HT-29 (cell line): Measurements from ENCODE around the gene SFRP4. TPM values are rescaled to one million over a fixed set of nuclear protein-coding genes. Genes with fewer than 3 reads are reported as not detected.

ENCODE experiments used
- DNase-seq: peaks from one replicate; pipeline ENCODE4 v3.0.0-alpha.2; 2015; ENCODE audit warnings: low spot score
- total RNA-seq: library from RNA; depleted of rRNA; stranded (reverse); fragments of >200 nt; shearing (Covaris generic); gene quantifications from 2 replicates; pipeline ENCODE4 v1.2.3, GENCODE V29; 2014

SFRP4 gene
- total RNA-seq, 1 experiment from 2014 or later, result not detected

- no peak for DNase-seq
Measured at GRCh38 chr7:37925620-37926019, 9.0 kb upstream of the SFRP4 start.

GRCh38 chr7:37924491-37925041 lies 7.9 kb upstream of the SFRP4 start:
- no peak for DNase-seq

GRCh38 chr7:37923996-37924395 lies 7.4 kb upstream of the SFRP4 start:
- no peak for DNase-seq

GRCh38 chr7:37921876-37922275 lies 5.3 kb upstream of the SFRP4 start:
- DNase-seq, result no peak

- no peak for DNase-seq
Measured at GRCh38 chr7:37920849-37921805, 4.5 kb upstream of the SFRP4 start.

- no peak for DNase-seq
Measured at GRCh38 chr7:37920305-37920848, 3.8 kb upstream of the SFRP4 start, which contains the start of gene EPDR1. TSS of gene EPDR1 (plus strand) at chr7:37920640. CDS start at chr7:37920940, 300 bp downstream.

GRCh38 chr7:37918526-37918925 lies 1.9 kb upstream of the SFRP4 start:
- DNase-seq, result no peak

- no peak for DNase-seq
Measured at GRCh38 chr7:37916017-37916672, 472 bp downstream of the SFRP4 start.

- DNase-seq, result no peak
Measured at GRCh38 chr7:37915438-37915837, 1.2 kb downstream of the SFRP4 start.

GRCh38 chr7:37912756-37913155 lies 3.9 kb downstream of the SFRP4 start:
- no peak for DNase-seq

GRCh38 chr7:37908221-37908788 lies 8.3 kb downstream of the SFRP4 start:
- DNase-seq, result no peak

GRCh38 chr7:37901890-37902524 lies 14.6 kb downstream of the SFRP4 start:
- no peak for DNase-seq

GRCh38 chr7:37901236-37901827 lies 15.3 kb downstream of the SFRP4 start:
- peak; percentile 60 for DNase-seq

- no peak for DNase-seq
Measured at GRCh38 chr7:37899712-37900247, 16.8 kb downstream of the SFRP4 start.

- no peak for DNase-seq
Measured at GRCh38 chr7:37894671-37895070, 21.9 kb downstream of the SFRP4 start.

GRCh38 chr7:37893359-37893758 lies 23.3 kb downstream of the SFRP4 start:
- DNase-seq, result no peak

GRCh38 chr7:37882086-37882485 lies 34.5 kb downstream of the SFRP4 start:
- no peak for DNase-seq
